ENCODE measurements around the gene ZNF880.
"Not testable (repeated sequence)": the region's sequence is repeated elsewhere in the genome, so short reads cannot be mapped to it uniquely, and the experiment has no call there.

The ZNF880 gene

DNA sequence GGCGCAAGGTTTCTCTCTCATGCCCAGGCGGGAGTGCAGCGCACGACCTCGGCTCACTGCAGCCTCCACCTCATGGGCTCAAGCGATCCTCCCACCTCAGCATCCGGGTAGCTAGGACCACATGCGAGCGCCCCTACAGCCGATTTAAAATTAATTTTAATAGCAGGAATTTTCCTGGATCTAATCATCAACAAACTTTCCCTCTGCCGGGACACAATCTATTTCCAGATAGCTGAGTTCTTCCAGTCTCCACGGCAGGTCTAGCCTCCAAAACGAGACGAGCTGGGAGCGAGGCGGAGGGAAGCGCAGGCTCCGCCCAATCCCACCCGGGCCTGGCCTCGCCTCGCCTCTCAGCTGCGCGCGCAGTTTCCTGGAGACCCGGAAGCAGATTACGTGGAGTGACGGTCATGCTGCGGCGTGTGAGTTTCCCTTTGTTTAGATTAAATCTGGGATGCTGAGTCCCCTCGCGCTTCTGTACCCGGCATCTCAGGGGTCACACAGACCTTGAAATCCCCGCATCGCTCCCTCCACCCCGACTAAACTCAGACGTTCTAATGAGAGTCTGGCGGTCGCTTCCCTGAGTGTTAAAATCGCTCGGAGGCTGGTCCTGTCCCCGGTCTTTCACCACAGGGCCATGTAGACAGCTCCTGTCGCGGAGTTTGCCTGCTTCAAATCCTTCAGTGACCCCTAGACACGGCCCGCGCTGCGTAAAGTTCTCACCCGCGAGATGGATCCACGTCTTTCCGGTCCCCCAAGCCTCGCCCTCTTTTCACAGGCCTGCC, at the start of gene ZNF880:
Gene ZNF880 (plus strand): TSS at position 365 of the 782 bp plus-strand sequence. CDS start 43 bp downstream, at position 408.
- no peak for FAIRE-seq

DNA sequence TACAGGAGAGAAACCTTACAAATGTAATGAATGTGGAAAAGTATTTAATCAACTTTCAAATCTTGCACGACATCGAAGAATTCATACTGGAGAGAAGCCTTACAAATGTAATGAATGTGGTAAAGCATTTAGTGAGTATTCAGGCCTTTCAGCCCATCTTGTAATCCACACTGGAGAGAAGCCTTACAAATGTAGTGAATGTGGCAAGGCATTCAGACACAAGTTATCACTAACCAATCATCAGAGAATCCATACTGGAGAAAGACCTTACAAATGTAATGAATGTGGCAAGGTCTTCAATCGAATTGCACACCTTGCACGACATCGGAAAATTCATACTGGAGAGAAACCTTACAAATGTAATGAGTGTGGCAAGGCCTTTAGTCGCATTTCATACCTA, 47.3 kb upstream of the ZNF880 start:
- FAIRE-seq: no peak

DNA sequence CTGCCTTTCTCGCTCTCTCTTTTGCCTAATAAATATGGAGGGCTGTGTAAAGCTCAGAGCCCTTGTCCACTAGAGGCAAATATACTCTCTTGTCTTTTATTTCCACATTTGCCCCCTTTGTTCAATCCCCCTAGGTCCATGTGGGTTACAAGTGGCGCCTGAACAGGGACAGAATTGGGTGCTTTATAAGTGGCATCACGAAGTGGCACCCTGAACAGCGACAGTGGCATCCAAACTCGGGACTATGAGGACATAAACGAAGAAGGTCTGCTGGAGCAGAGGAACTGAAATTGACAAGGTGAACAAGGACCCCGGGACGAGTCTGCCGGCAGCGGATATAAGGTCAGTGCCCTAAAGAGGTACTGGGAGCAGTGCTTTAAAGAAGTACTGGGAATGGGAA, 38.0 kb upstream of the ZNF880 start:
- no peak for FAIRE-seq

DNA sequence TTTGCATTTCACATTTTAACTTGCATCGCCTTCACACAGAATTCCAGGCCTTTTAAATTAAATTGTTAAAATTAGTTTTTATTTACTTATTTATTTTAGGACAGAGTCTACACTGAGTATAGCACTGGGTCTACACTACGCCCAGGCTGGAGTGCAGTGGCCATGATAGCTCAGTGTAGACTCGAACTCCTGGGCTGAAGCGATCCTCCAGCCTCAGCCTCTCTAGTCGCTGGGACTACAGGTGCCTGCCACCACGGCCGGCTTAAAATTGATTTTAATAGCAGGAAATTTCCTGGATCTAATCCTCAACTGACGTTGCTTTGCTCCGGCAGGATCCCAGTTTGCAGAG, 34.0 kb upstream of the ZNF880 start:
- FAIRE-seq: no peak

DNA sequence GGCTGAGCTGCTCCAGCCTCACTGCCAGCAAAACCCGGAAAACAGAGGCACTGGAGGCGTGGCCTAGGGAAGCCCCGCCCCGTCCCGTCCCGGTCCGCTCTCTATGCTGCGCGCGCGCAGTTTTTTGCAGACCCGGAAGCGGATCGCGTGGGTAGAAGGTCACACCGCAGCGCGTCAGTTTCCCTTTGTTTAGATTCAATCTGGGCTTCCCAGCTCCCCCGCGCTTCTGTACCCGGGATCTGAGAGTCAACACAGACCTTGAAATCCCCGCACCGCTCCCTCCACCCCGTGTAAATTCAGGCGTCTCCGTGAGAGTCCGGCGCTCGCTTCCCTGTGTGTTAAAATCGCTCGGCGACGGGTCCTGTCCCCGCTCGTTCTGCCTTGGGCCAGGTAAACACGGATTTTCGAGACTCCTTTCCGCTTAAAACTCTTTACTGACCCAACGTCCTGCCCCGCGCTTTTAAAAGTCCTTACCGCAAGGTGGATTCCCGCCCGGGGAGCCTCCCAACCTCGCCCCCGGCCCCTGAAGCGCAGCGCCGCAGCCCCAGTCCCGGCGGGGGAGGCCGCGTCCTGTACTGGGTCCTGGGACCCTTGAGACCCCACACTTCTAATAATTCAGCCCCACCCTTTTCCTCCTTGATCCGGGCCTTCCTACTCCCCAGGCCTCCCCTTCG, 33.5 kb upstream of the ZNF880 start, which contains the start of gene ZNF610:
Gene ZNF610 (plus strand): TSS at position 127 of the 674 bp plus-strand sequence. CDS start 12,930 bp downstream, outside the sequence.
- no peak for FAIRE-seq

DNA sequence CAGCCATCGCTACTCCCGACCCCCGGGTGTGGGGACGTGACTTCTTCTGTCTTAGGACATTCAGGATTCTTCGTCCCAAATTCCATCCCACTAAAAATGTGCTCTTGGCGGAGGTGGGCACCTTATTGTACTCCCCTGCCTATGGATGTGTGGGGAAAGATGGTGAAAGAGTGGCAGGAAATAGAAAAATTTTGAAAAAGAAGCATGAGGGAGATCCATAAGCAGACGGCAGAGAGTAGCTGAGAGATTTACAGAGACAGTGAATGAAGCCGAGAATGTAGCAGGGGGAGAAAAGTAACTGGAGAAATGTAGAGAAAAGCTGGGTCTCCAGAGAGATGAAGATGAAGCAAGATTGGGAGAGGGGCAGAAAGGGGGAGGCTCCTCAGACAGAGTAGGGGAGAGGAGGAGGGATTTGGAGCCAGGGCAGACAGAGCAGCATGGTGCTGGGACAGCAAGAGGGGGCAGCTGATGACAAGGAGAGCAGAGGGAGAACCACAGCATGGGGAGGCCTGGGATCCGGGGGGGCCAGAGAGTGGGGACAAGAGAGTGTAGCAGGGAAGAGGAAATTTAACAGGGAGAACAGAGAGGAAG, 32.8 kb upstream of the ZNF880 start:
- no peak for FAIRE-seq

DNA sequence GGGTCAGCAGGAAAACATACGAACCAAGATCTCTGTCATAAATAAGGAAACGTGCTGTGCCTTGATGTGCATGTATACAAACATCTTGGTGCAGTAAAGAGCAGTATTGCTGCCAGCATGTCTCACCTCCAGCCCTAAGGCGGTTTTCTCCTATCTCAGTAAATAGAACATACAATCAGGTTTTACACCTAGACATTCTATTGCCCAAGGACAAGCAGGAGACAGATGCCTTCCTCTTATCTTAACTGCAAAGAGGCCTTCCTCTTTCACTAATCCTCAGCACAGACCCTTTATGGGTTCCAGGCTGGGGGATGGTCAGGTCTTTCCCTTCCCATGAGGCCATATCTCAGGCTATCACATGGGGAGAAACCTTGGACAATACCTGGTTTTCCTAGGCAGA, 30.7 kb upstream of the ZNF880 start:
- not testable (repeated sequence) for FAIRE-seq

DNA sequence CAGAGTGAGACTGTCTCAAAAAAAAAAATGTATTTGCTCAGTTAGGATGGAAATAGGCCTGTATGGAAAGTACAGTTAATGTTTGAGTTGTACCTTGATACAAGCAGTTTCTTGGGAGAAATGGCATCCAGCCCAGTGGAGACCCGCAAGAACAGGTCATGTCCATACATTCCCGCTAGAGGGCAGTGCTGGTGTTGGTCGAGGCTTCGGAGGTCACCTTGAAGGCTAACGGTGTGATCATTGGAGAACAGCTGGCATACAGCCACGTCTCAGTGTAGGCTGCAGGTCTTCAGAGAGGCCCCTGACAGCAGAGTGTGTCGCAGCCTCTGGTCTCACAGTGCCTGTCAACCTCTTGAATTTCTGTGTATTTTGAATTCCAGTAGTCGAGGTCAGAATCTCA, 26.2 kb upstream of the ZNF880 start:
- FAIRE-seq: no peak

DNA sequence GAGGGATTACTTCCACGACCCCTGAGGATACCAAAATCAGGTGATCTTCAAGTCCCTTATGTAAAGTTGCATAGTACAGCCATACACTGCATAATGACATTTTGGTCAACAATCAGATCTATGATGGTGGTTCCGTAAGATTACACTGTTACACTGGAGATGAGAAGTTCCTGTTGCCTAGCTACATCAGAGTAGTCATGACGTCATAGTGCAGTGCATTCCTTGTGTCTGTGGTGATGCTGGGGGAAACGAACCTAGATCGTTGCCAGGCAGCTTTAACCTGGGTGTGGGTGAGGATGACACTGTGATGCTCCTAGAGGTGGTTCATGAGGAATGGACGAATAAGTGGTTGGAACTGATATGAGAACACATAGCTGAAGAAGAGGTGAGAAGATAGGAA, 24.6 kb upstream of the ZNF880 start:
- no peak for FAIRE-seq

DNA sequence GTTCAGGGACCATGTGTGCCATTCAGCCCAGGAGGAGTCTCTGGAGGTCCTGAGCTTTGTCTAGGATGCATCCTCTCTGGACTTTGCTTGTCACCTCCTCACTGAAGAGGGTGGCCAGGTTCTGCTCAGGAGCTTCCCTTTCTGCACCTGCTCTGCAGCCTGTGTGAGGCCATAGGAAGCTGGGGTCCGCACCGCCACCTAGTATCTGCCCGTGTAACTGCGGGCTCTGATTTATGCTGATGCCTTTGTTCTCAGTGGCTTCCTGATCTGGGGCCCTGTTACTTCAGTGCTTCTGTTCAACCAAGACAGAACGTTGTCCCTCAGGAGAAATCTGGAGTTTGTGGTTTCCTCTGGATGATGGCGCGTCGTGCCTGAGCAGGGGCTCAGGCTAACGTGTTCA, 18.2 kb upstream of the ZNF880 start:
- FAIRE-seq: no peak

DNA sequence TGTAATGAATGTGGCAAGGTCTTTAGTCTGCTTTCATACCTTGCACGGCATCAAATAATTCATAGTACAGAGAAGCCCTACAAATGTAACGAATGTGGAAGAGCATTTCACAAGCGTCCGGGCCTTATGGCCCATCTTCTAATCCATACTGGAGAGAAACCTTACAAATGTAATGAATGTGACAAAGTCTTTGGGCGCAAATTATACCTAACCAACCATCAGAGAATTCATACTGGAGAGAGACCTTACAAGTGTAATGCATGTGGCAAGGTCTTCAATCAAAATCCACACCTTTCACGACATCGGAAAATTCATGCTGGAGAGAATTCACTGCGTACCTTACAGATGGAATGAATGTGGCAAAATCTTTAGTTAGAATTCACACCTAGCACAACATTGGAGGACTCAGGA, 3.3 kb upstream of the ZNF880 start:
- no peak for FAIRE-seq

DNA sequence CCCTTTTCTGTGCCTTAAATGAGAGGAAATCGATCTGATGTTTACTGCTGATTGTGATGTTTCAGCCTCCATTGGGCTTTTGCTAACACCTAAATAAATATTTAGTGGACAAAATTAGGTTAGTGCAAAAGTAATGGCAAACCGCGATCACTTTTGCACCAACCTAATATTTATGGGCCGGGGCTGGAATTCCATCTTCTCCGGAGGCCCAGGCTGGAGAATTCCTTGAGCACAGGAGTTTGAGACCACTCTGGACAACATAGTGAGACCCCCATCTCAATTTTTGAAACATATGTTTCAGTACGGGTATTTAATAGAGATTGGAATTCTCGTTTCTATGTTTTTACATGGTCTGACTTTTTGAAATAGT, 603 bp downstream of the ZNF880 start:
- FAIRE-seq: no peak

DNA sequence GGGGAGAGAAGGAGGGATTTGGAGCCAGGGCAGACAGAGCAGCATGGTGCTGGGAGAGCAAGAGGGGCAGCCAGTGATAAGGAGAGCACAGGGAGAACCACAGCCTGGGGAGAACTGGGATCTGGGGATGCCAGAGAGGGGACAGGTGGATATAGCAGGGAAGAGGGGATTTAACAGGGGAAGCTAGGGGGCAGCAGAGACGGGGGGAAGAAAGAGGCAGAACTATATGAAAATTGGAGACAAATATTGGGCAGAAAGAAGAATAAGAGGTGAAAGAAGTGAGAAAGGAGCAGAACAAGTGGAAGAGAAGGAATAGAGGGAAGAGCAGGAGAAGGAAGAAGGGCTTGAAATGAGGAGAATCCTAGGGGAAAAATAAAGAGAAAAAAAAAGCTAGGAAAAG, 21.4 kb downstream of the ZNF880 start:
- FAIRE-seq: no peak

DNA sequence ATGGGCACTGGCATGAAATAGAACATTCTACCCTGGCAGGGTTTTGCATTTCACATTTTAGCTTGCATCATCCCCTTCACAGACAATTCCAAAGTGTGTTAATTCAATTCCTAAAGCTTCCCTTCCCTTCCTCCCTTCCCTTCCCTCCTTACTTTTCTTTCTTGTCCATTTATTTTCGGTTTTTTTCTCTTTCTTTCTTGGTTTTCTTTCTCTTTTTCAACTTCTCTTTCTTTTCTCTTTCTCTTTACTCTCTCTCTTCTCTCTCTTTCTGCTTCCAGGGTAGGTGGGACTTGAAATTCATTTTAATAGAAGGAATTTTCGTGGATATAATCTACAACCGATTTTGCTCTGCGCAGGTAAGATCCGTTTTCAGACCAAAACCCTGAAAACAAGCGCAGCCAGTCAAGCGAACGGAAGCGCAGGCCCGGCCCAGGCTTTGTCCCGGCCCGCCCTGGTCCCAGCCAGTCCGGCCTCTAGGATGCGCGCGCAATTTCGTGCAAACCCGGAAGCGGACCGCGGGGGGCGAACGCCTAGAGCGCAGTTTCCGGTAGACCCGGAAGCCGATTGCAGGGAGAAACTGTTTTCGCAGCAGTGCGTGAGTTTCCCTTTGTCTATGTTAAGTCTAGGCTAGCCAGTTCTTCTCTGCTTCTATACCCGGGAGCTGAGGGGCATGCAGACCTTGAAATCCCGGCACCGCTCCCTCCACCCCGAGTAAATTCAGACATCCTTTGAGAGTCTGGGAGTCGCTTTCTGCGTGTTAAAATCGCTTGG, 27.8 kb downstream of the ZNF880 start, which contains the start of gene ZNF528:
Gene ZNF528 (plus strand): TSS at position 540 of the 771 bp plus-strand sequence. CDS start 4,165 bp downstream, outside the sequence.
- FAIRE-seq: no peak

DNA sequence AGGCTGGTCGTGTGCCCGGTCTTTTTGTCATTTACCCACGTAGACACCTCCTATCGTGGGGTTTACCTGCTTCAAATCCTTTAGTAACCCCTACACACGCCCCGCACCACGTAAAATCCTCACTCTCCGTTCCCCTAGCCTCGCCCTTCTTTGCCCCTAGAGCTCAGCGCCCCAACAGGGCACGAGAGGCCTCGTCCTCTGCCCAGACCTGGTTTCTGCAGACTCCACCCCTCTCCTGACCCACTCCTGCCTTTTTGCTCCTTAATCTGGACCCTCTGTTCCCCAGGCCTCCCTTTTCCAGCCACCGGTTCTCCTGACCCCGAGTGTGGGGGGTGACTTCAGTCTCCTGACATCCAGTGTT, 28.3 kb downstream of the ZNF880 start:
- no peak for FAIRE-seq

DNA sequence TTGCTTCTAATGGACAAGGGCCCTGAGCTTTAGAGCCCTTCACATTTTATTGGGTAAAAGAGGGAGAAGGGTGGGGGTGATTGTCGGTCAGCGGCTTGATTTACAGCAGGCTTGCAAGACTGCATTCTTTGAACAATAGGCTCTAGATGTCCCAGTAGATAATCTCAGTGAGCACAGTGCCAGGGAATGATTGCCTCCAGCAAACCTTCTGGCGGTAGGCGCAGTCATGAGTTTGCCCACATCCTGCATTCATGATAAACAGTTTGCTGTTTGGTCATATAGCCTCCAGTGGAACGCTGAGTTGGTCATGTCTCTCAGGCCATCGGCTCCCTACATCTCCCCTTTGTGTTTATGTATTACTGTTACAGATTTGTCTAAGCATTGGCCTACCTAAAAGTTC, 40.6 kb downstream of the ZNF880 start:
- FAIRE-seq: no peak

DNA sequence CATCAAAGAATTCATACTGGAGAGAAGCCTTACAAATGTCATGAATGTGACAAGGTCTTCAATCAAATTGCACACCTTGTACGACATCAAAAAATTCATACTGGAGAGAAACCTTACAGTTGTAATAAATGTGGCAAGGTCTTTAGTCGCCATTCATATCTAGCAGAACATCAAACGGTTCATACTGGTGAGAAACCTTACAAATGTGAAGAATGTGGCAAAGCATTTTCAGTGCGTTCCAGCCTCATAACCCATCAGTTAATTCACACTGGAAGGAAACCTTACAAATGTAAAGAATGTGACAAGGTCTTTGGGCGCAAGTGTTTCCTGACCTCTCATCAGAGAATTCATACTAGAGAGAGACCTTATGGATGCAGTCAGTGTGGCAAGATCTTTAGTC, 46.0 kb downstream of the ZNF880 start:
- no peak for FAIRE-seq

DNA sequence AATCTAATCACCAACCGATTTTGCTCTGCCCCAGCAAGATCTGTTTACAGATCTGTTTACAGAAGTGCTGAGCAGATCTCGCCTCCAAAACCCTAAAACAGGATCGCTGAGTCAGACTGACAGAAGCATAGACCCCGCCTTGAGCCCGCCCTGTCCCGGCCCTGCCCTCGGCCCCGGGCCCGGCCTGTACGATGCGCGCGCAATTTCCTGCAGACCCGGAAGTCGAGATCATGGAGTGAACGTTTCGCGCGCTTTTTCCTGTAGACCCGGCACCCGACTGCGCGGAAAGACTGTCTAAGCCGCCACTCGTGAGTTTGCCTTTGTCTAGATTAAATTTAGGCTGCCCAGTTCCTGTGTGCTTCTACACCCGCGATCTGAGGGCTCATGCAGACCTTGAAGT, 59.2 kb downstream of the ZNF880 start, which contains the start of gene ZNF534:
Gene ZNF534 (plus strand): TSS at position 212 of the 400 bp plus-strand sequence. CDS start 2,327 bp downstream, outside the sequence.
- FAIRE-seq: no peak

All from TTC549 (cell line).